ENCODE results near the gene FLVCR2.

- TF ChIP-seq POLR2A (IDR thresholded peaks at IDR 0.05; ENCODE audit: low read depth, low read length): no peak
- no peak for TF ChIP-seq POLR2AphosphoS5 (IDR thresholded peaks at IDR 0.05; ENCODE audit: low read depth, low read length)
These were observed 18.8 kb upstream of the FLVCR2 start for GRCh38 chr14:75559451-75560222.

Data from GM12891 (cell line).